Right atrium auricular region (tissue), 2 donors: Measurements from ENCODE around the gene ALG1L2. TPM values are rescaled to one million over a fixed set of nuclear protein-coding genes. Genes with fewer than 3 reads are reported as not detected.
"Not testable (repeated sequence)": the region's sequence is repeated elsewhere in the genome, so short reads cannot be mapped to it uniquely, and the experiment has no call there.

Experiments
- DNase-seq: peaks from one replicate; pipeline ENCODE4 v3.0.0-alpha.2; 2019; ENCODE audit warnings: low spot score
- H3K27ac ChIP-seq, 2 donors: fragments of 200-600 bp; sonication (generic); 1 replicate in 1 of 2; 2 replicates in 1 of 2; pipeline ENCODE4 v1.5.1; 2016 to 2019
- H3K27me3 ChIP-seq, 2 donors: fragments of 200-600 bp; sonication (generic); one replicate each; pipeline versions ENCODE4 v1.5.1 to v1.6.0; 2017 to 2019
- H3K36me3 ChIP-seq: fragments of 200-600 bp; sonication (generic); one replicate; pipeline ENCODE4 v1.5.1; 2016
- H3K4me1 ChIP-seq, 2 donors: fragments of 200-600 bp; sonication (generic); one replicate each; pipeline versions ENCODE4 v1.5.1 to v1.6.0; 2017 to 2019
- H3K4me3 ChIP-seq, 2 donors: fragments of 200-600 bp; sonication (generic); 1 replicate in 1 of 2; 2 replicates in 1 of 2; pipeline ENCODE4 v1.5.1; 2017 to 2019; ENCODE audit warnings: mild to moderate bottlenecking in 1 of 2, moderate library complexity in 1 of 2
- H3K9me3 ChIP-seq, 2 donors: fragments of 200-600 bp; sonication (generic); one replicate each; pipeline ENCODE4 v1.5.1; 2019
- CTCF ChIP-seq, 2 donors: fragments of 200-600 bp; sonication (generic); IDR thresholded peaks; one replicate each; pipeline ENCODE4 v1.5.1; 2019; ENCODE audit warnings: antibody characterized with exemption in 2 of 2
- total RNA-seq, 2 donors: library from RNA; depleted of rRNA; stranded (reverse); fragments of >200 nt; gene quantifications; one replicate each; pipeline ENCODE4 v1.1.0, GENCODE V29; 2016

Gene ALG1L2
- total RNA-seq, 2 donors from 2014 or later = not detected

DNA sequence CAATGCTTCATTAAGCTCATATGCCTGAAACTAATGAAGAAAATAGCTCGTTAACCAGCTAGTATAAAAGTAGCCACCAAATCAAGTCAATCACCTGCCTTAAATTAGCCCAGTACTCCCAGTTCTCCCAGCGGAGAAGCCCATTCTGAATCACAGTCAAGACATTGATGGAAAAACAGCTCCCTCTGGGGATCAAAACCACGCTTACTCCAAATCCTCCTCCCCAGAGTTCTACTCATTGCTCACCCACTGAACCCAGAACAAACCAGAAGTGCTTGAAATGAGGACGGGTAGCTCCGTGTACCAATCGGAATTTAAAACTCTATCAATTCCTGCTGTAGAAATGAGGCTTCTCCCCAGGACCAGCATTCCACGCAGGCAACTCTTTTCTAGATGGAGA, 54.7 kb downstream of the ALG1L2 start:
- not testable (repeated sequence) for H3K4me3 ChIP-seq, H3K27me3 ChIP-seq, H3K4me1 ChIP-seq, H3K9me3 ChIP-seq, H3K36me3 ChIP-seq, H3K27ac ChIP-seq, DNase-seq

DNA sequence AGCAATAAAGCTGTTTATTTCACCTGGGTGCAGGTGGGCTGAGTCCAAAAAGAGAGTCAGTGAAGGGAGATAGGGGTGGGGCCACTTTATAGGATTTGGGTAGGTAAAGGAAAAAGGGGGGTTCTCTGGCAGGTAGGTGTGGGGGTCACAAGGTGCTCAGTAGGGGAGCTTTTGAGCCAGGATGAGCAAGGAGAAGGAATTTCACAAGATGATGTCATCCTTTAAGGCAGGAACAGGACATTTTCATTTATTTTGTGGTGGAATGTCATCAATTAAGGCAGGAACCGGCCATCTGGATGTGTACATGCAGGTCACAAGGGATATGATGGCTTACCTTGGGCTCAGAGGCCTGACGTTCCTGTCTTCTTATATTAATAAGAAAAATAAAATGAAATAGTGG, 56.1 kb downstream of the ALG1L2 start:
- not testable (repeated sequence) for H3K36me3 ChIP-seq, H3K4me1 ChIP-seq, H3K9me3 ChIP-seq, H3K27me3 ChIP-seq, DNase-seq, H3K27ac ChIP-seq, H3K4me3 ChIP-seq

GRCh38 chr3:130138992-130139391, 57.4 kb downstream of the ALG1L2 start:
- DNase-seq, H3K9me3 ChIP-seq: not testable (repeated sequence)

DNA sequence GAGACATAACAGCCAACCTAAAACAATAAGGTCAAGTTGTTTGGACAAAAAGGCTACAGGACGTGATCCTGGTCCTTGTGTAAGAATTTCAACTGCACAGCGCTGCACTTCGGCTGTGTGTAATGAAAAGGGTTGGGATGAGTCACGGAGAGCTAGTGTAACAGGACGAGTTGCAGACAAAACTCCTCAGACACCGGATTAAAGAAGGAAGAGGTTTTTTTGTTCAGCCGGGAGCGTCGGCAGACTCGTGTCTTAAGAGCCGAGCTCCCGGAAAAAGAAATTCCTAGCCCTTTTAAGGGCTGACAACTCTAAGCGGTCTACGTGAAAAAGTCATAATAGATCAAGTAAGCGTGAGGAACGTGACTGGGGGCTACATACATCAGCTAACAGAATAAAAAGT, 59.1 kb downstream of the ALG1L2 start:
- H3K36me3 ChIP-seq, H3K27me3 ChIP-seq, H3K4me1 ChIP-seq, H3K27ac ChIP-seq, H3K4me3 ChIP-seq, DNase-seq, H3K9me3 ChIP-seq: not testable (repeated sequence)

More at GRCh38 chr3:130138992-130139391, 57.4 kb downstream of the ALG1L2 start:
- H3K27ac ChIP-seq, H3K36me3 ChIP-seq, H3K4me1 ChIP-seq, H3K4me3 ChIP-seq, H3K27me3 ChIP-seq: not testable (repeated sequence)

DNA sequence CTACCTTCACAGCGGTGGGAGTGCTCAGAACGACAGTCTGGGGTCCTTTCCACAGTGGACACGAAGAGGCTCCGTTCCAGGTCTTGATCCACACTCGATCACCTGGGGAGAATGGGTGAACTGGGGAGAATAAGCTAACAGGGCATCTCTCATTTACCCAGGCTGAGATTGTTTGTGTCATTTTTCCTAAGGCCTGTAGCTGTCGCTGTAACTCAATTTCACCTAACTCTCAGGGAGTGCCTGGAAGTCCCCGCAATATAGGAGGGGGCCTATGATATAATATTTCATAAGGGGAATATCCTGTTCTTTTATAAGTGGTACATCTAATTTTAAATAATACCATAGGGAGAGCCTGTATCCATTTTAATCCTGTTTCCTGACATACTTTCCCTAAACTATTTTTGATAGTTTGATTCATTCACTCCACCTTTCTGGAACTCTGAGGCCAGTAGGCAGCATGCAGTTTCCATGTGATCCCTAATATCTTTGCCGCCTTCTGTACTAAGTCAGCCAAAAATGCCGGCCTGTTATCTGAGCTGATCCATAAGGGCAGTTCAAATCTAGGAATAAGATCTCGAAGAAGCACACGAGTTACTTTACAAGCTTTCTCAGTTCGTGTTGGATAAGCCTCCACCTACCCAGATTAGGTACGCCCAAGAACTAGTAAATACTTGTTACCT, 62.2 kb downstream of the ALG1L2 start:
- not testable (repeated sequence) for H3K4me3 ChIP-seq, H3K27ac ChIP-seq, H3K9me3 ChIP-seq, H3K27me3 ChIP-seq, H3K4me1 ChIP-seq, DNase-seq, H3K36me3 ChIP-seq
- peak in 1 of 2 donors; percentile 48 for TF ChIP-seq CTCF (IDR thresholded peaks at IDR 0.05)

DNA sequence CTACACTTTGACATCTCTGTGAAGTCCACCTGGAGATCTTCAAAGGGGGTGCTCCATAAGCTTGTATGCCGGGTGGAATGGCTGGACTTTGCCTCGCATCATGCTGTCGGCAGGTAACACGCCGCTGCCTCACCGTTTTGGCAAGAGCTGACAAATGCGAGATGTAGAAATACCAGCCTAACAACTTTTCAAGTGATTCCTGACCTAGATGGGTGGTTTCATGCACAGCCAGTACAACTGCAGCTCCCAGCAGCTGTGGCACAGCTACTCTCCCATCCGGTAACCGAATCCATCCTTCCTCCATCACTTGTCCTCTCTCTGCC, 62.7 kb downstream of the ALG1L2 start:
- not testable (repeated sequence) for H3K4me3 ChIP-seq, H3K27ac ChIP-seq, DNase-seq, H3K36me3 ChIP-seq, H3K27me3 ChIP-seq, H3K4me1 ChIP-seq, H3K9me3 ChIP-seq

DNA sequence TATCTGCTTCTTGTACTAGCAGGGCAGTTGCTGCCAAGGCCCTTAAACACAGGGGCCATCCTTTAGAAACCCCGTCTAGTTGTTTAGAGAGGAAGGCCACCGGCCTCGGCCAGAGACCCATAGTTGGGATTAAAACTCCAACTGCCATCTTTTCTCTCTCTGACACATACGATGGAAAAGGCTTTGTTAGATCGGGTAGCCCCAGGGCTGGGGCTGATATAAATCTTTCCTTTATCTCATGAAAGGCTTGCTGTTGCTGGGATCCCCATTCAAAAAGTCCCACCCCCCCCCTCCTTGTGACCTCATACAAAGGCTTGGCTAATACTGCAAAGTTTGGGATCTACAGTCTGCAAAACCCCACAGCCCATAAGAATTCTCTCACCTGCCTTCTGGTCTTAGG, 63.8 kb downstream of the ALG1L2 start:
- not testable (repeated sequence) for H3K4me3 ChIP-seq, H3K36me3 ChIP-seq, H3K4me1 ChIP-seq, H3K9me3 ChIP-seq, H3K27ac ChIP-seq, DNase-seq, H3K27me3 ChIP-seq

DNA sequence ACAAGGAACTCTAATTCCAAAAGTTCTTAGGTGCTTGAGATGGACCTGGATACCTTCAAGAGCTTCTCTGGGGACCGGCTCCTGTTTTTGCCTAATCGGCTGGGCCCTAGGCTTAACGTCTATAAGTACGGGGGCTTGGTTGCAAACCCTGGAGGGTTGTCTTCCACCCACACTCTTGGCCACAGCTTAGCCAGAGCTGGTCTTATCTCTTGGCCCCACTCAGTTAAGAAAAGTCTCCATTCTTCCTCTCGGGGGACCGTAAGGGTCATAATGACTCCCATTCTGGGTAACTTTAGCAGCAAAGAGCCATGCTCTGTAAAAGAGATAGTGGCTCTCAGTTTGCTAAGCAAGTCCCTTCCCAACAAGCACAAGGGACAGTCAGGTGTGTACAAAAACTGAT, 64.8 kb downstream of the ALG1L2 start:
- H3K27me3 ChIP-seq, H3K9me3 ChIP-seq, H3K27ac ChIP-seq, H3K4me3 ChIP-seq, H3K4me1 ChIP-seq, DNase-seq, H3K36me3 ChIP-seq: not testable (repeated sequence)

Other genes starting within 250 kb of the ALG1L2 start
- 10 to 100 TPM; 20.0 to 21.7 TPM for gene TMCC1, start 188.1 kb upstream of the ALG1L2 start, total RNA-seq
- under 1 TPM in 1 of 2 donors, not detected in 1; 0.55 TPM for gene TRH, start 107.1 kb upstream of the ALG1L2 start, total RNA-seq